Hematopoietic multipotent progenitor cell treated with erythropoietin and hydrocortisone succinate and interleukin-3 and kit ligand, for 6 days (in vitro differentiated cells): ENCODE results near the gene CD70.
"Not testable (repeated sequence)": the region's sequence is repeated elsewhere in the genome, so short reads cannot be mapped to it uniquely, and the experiment has no call there.

ENCODE experiments used
- DNase-seq: peaks from one replicate; pipeline ENCODE4 v3.0.0-alpha.2; 2015

The CD70 gene

GRCh38 chr19:6568816-6569215, 22.1 kb downstream of the CD70 start:
- DNase-seq, result no peak

- no peak for DNase-seq
These were observed 22.9 kb downstream of the CD70 start for GRCh38 chr19:6568010-6568526.

GRCh38 chr19:6566727-6567126, 24.2 kb downstream of the CD70 start:
- not testable (repeated sequence) for DNase-seq

GRCh38 chr19:6564393-6564792, 26.6 kb downstream of the CD70 start:
- peak; percentile 75 for DNase-seq

DNA sequence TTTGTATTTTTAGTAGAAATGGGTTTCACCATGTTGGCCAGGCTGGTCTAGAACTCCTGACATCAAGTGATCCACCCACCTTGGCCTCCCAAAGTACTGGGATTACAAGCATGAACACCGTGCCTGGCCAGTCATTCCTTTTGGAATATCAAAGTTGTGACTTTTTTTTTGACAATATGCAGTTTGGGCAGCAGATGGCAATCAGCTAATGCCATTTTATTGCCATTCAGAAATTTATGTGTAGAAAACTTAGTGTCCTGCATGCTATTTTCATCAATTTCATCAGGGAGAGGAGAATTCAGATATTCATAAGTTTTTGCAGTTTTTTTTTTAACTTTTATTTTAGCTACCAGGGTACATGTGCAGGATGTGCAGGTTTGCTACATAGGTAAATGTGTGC, 28.5 kb downstream of the CD70 start:
- DNase-seq, result not testable (repeated sequence)

DNA sequence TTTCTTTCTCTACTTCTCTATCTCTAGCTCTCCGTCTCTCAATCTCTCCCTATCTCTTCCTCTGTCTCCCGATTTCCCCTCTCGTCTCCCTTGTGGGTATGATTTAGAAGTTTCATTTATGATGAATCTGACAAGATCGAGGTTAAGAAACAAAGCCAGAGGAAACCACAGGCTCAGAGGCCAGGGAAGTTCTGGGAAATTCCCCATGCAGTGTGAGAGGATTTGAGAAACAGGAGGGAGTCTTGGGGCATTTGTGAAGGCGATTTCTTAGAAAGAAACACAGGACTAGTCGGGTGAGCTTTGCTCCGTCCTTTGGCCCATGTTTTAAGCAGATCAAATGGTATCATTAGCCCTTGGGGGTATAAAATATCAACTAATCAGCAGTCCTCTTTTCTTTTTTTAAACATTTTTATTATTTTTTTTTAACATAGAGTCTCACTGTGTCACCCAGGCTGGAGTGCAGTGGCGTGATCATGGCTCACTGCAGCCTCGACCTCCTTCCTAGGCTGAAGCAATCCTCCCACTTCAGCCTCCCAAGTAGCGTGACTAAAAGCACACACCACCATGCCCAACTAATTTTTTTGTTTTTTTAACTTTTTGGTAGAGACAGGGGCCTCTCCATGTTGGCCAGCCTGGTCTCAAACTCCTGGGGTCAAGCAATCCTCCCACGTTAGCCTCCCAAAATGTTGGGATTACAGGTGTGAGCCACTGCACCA, 34.3 kb downstream of the CD70 start:
- DNase-seq, result no peak

DNA sequence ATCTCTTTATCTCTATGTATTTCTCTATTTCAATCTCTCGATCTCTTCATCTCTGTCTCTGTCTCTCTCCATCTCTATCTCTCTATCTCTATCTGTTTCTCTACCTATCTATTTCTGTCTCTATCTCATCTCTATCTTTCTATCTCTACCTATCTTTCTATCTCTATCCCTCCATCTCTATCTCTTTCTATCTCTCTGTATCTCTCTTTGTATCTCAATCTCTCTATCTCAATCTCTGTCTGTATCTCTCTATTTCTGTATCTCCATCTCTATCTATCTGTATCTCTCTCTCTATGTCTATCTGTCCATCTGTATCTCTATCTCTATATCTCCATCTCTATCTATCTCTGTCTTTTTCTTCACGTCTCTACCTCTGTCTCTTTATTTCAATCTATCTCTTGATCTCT, 34.9 kb downstream of the CD70 start:
- DNase-seq, result no peak

DNA sequence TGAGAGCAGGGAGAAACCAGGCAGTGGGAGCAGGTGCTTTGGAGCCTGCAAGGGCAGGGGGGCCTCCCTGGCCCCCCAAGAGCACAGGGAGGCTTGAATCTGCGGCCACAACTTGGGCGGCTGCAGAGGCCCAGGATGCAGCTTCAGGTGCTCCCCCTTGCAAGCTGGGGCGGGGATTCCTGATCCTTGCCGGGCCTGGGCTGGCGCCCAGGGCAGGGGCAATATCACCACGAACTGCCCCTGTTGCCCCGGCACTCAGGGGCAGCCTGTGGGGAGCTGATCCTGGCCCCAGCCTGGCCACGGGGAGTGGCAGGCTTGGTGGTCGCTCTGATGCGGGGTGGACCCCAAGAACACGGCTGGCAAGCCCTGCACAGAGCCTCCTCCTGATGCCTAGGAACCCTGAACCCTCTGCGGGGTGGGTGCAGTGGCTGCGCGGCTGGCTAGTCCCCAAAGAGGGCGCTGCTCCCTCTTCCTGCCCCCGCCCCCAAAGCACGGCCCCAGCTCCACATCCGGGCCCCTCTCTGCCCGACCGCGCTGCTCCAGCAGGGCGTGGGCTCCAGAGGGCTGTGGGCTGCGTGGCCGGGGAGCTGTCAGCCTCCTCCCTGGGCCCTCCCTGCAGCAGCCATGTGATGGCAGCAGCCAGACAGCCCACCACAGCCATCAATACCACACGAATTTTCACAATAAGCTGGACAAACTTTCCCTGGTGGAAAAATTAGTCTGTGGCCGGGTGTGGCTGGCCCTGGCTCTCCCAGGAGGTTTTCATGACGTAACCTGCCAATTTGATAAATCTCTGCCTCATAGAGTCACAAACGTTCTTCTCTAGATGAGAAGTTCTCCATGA, 39.1 kb downstream of the CD70 start:
- peak; percentile 86 for DNase-seq

DNA sequence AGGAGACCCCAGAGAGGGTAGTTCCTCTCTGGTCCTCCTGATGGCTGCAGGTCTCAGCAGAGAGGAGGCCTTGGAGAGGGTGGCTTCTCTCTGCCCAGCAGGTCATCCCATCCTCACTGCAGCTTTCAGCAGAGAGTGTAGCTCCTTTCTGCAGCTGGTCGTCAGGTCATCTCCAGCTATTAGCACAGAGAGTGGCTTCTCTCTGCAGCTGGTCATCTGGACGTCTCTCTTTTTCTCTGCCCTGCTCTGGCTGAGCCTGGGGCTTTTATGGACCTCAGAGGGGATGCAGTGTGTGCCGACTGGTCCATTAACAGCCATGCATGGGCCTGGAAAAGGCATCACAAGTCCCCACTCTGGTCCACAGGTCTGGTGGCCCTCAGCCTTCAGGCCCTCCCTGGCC, 39.9 kb downstream of the CD70 start:
- no peak for DNase-seq

DNA sequence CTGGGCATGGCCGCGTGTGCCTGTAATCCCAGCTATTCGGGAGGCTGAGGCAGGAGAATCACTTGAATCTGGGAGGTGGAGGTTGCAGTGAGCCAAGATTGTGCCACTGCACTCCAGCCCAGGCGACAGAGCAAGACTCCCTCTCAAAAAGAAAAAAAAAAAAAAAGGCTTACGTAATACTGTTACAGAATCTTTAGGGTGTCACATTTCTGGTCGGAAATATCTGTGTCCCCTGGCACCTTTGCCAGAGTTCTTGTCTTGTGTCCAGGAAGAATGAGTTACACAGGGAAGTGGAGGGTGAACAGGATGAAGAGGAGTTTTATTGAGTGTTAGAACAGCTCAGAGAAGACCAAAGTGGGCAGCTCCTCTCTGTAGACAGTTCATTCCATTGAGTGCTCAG, 40.3 kb downstream of the CD70 start:
- DNase-seq, result not testable (repeated sequence)

- DNase-seq, result no peak
These were observed 47.0 kb downstream of the CD70 start for GRCh38 chr19:6543866-6544347.

DNA sequence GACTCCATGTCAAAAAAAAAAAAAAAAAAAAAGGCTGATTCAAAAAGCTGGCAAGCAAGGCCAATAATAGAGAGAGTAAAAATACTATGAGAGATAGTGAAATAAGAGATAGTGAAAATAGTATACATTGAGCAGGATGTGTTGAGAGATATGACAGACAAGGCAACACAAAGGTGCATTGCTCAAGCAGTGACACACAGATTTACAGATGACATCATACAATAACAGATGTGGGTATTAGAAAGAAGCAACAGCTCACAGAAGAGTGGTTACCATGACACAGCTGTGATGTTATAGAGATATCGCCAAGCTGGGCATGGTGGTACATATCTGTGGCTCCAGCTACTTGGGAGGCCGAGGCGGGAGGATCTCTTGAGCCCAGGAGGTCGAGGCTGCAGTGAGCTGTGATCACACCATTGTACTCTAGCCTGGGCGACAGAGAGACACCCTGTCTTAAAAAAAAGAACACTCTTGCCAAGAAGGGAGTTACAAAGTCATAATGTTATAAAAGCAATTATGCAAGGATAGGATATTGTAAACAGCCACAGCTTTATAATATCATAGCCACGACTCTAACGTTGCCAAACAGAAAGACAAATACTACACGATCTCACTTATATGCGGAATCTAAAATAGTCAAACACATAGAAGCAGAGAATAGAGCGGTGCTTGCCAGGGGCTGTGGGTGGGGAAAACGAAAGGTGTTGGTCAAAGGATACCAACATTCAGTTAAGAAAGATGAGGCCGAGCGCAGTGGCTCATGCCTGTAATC, 49.8 kb downstream of the CD70 start:
- no peak for DNase-seq

GRCh38 chr19:6539514-6539913, 51.4 kb downstream of the CD70 start:
- no peak for DNase-seq
